Muscle of leg (tissue), 11 donors: Measurements from ENCODE around the gene ATP10A. TPM values are rescaled to one million over a fixed set of nuclear protein-coding genes. Genes with fewer than 3 reads are reported as not detected.

ENCODE experiments used
- DNase-seq: peaks from one replicate; pipeline ENCODE4 v3.0.0; 2013
- H3K27ac ChIP-seq: one replicate; pipeline ENCODE4 v1.5.1; 2013; ENCODE audit warnings: mild to moderate bottlenecking, low read length, control low read depth
- H3K27me3 ChIP-seq: one replicate; pipeline ENCODE4 v1.6.1; 2013; ENCODE audit warnings: low read length; ENCODE audit not compliant: control insufficient read depth, insufficient read depth
- H3K36me3 ChIP-seq: one replicate; pipeline ENCODE4 v1.6.1; 2013; ENCODE audit warnings: low read length; ENCODE audit not compliant: control insufficient read depth, insufficient read depth
- H3K4me1 ChIP-seq: one replicate; pipeline ENCODE4 v1.6.1; 2013; ENCODE audit warnings: low read length; ENCODE audit not compliant: control insufficient read depth, insufficient read depth
- H3K4me3 ChIP-seq: one replicate; pipeline ENCODE4 v1.5.1; 2013; ENCODE audit warnings: low read length, control low read depth
- H3K9me3 ChIP-seq: replicated peaks from 2 replicates; pipeline ENCODE4 v1.6.1; 2013; ENCODE audit warnings: low read depth, low read length; ENCODE audit not compliant: control insufficient read depth
- WGBS: methylation state at CpG from one replicate; pipeline ENCODE4 v1.1.5; 2013; ENCODE audit warnings: missing lambda C conversion rate; ENCODE audit not compliant: insufficient coverage; 5-methylcytosine and 5-hydroxymethylcytosine counted together
- polyA plus RNA-seq, 8 donors: library from polyadenylated mRNA; unstranded; fragments of 120-200 nt; gene quantifications; one replicate each; pipeline versions ENCODE4 v1.2.1 to v1.2.3, GENCODE V29; 2013; ENCODE audit warnings: inconsistent platforms in 1 of 8, low replicate concordance in 1 of 8; ENCODE audit not compliant: insufficient read length in 8 of 8, insufficient read depth in 1 of 8
- total RNA-seq: library from RNA; stranded (reverse); fragments of 120-200 nt; gene quantifications from one replicate; pipeline ENCODE4 v1.2.4, GENCODE V29; 2013

The ATP10A gene
- total and polyA plus RNA-seq, 9 donors = 1.9 to 4.9 (median 2.7) TPM

DNA sequence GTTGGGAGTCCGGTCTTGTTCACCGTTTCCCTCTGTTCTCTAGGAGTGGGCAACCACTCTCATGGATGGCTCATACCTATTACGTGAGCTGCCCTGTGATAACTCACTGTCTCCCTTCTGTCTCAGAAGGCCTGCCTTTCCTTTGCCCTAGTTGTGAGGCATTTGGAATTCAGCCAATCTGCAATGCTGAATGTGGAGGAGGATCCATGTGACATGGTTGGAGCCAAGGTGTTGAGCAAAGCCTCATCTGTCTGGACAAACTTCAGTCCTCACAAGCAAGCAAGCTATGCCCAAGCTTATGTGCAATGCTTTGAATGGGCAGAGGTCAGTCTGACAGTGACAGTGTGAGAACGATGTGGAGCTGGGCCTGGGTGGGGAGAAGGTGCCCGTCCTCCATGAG, 37.8 kb upstream of the ATP10A start:
- Histone ChIP-seq H3K27ac (peak overlapping the region; percentile 7), H3K4me3 (no peak overlapping the region), H3K27me3 (no peaks in the 10 kb centered on the region), H3K4me1 (peaks cover 36% of the 10 kb centered on the region), H3K36me3 (no peaks in the 10 kb centered on the region), H3K9me3 (no peaks in the 10 kb centered on the region)
- DNase-seq = no peak
- WGBS = 81% methylated on average over 4 of the region's 5 CpGs

- 0% methylated on average over 1 of the region's 2 CpGs for WGBS
- Histone ChIP-seq H3K27ac (peak overlapping the region; percentile 7), H3K36me3 (no peaks in the 10 kb centered on the region), H3K4me1 (peaks cover 36% of the 10 kb centered on the region), H3K9me3 (no peaks in the 10 kb centered on the region), H3K4me3 (no peak overlapping the region), H3K27me3 (no peaks in the 10 kb centered on the region)
- peak; percentile 83 for DNase-seq
Observed at GRCh38 chr15:25900431-25900830, 37.3 kb upstream of the ATP10A start.

DNA sequence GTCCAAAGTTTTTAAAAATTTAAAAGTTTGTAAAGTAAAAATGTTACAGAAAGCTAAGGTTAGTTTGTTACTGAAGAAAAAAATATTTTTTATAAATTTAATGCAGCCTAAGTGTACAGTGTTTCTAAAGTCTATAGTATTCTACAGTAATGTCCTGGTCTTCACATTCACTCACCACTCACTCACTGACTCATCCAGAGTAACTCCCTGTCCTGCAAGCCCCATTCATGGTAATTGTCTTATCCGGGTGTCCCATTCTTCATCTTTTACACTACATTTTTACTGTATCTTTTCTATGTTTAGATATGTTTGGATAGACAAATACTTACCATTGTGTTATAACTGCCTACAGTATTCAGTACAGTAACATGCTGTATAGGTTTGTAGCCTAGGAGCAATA, 36.7 kb upstream of the ATP10A start:
- no peaks in the 10 kb centered on the region for H3K36me3 ChIP-seq
- DNase-seq = no peak
- no peak overlapping the region for H3K27ac ChIP-seq
- no peaks in the 10 kb centered on the region for H3K9me3 ChIP-seq
- peaks cover 36% of the 10 kb centered on the region for H3K4me1 ChIP-seq
- no CpG with 5 or more reads among the region's 1 CpG for WGBS
- H3K4me3 ChIP-seq = no peak overlapping the region
- no peaks in the 10 kb centered on the region for H3K27me3 ChIP-seq

DNA sequence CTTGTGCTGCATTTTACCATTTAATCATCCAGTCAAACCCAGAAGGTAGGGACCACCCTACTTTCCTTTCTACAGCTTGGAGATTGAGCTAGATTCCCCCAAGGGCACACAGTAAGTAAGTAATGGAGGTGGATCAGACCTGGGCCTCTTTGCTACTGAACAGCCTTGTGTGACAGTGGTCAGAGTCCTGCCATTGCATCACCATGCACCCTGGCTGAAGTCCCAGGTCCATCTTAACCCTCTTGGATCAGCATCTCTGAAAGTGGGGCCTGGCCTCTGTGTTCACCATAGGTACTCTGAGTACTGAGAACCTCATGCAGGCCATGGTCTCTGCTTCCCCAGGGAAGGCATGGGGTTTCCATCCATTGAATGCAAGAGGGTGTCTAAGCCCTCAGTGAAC, 34.5 kb upstream of the ATP10A start:
- no peak overlapping the region for H3K27ac ChIP-seq
- no peak overlapping the region for H3K4me3 ChIP-seq
- H3K9me3 ChIP-seq = no peaks in the 10 kb centered on the region
- no peaks in the 10 kb centered on the region for H3K36me3 ChIP-seq
- H3K27me3 ChIP-seq = no peaks in the 10 kb centered on the region
- H3K4me1 ChIP-seq = peaks cover 24% of the 10 kb centered on the region
- DNase-seq = no peak

GRCh38 chr15:25894371-25894902, 31.3 kb upstream of the ATP10A start:
- H3K27ac ChIP-seq = no peak overlapping the region
- H3K9me3 ChIP-seq = no peaks in the 10 kb centered on the region
- H3K36me3 ChIP-seq = no peaks in the 10 kb centered on the region
- H3K4me3 ChIP-seq = no peak overlapping the region
- no peak for DNase-seq
- H3K4me1 ChIP-seq = no peaks in the 10 kb centered on the region
- no CpG with 5 or more reads among the region's 3 CpGs for WGBS
- H3K27me3 ChIP-seq = no peaks in the 10 kb centered on the region

DNA sequence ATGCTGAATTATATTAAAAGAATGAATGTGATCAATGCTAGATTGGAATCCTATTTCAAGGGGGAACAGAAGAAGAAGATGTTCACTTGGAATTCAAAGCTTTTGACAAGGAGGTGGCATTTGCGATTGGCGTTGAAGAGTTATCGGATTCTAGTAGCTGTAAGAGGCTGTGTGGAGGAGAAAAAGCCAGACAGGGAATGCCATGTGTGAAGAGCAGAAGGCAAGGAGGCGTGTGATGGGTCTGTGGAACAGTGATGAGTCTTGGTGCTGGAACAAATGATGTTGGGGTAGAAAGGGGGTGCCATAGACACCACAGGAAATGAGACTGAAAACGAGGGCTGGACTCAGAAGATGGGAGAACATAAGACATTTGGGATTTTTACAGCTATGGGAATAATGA, 30.5 kb upstream of the ATP10A start:
- Histone ChIP-seq H3K9me3 (no peaks in the 10 kb centered on the region), H3K27me3 (no peaks in the 10 kb centered on the region), H3K4me3 (no peak overlapping the region), H3K36me3 (no peaks in the 10 kb centered on the region), H3K4me1 (no peaks in the 10 kb centered on the region), H3K27ac (no peak overlapping the region)
- DNase-seq = no peak
- 76% methylated on average over 5 of the region's 5 CpGs for WGBS

DNA sequence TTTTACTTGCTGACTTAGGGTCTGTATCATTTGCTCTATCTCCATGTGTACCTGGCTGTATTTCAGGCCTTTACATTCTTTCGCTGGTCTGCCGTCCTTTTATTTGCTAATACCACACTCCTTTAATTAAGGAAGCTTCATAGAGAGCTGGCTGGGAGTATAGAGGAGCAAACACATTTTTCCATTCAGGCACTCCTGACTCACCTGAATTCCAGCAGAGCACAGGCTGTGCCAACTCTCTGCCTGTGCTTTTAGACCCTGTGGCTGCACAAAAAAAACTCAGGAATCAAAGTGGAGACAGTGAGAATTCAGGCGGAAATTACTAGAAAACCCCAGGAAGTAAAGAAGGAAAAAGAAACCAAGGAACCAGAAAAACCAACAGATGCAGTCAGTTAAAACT, 29.0 kb upstream of the ATP10A start:
- Histone ChIP-seq H3K4me1 (no peaks in the 10 kb centered on the region), H3K36me3 (no peaks in the 10 kb centered on the region), H3K9me3 (no peaks in the 10 kb centered on the region), H3K27ac (peak overlapping the region; percentile 47), H3K4me3 (no peak overlapping the region), H3K27me3 (no peaks in the 10 kb centered on the region)
- WGBS = 76% methylated on average over 2 of the region's 3 CpGs
- DNase-seq = peak; percentile 67

DNA sequence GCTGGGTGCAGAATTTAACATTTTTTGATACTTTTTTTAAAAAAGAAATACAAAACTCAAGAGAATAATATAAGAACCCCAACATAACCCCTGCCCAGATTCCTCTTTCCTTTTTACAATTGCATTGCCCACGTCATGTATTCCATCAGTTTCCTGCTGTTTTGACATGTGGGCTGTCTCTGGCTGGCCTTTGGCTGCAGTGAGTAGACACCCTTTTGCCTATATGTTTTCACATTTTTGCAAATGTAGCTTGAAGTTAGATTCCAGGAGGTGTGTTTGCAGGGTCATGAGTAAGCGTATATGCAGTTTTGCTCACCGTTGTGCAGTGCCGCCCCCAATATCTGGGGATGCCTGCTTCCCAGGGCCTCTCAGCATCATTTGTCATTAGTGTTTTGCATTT, 28.0 kb upstream of the ATP10A start:
- H3K27ac ChIP-seq = peak overlapping the region; percentile 69
- 61% methylated on average over 4 of the region's 4 CpGs for WGBS

GRCh38 chr15:25890529-25890928, 27.4 kb upstream of the ATP10A start:
- Histone ChIP-seq H3K27me3 (no peaks in the 10 kb centered on the region), H3K27ac (peak overlapping the region; percentile 55), H3K36me3 (no peaks in the 10 kb centered on the region), H3K9me3 (no peaks in the 10 kb centered on the region), H3K4me3 (no peak overlapping the region), H3K4me1 (no peaks in the 10 kb centered on the region)
- DNase-seq = peak; percentile 75
- 71% methylated on average over 4 of the region's 5 CpGs for WGBS

More for the DNA sequence above, 28.0 kb upstream of the ATP10A start:
- DNase-seq = peak; percentile 29
- Histone ChIP-seq H3K36me3 (no peaks in the 10 kb centered on the region), H3K9me3 (no peaks in the 10 kb centered on the region), H3K4me3 (no peak overlapping the region), H3K4me1 (no peaks in the 10 kb centered on the region), H3K27me3 (no peaks in the 10 kb centered on the region)

DNA sequence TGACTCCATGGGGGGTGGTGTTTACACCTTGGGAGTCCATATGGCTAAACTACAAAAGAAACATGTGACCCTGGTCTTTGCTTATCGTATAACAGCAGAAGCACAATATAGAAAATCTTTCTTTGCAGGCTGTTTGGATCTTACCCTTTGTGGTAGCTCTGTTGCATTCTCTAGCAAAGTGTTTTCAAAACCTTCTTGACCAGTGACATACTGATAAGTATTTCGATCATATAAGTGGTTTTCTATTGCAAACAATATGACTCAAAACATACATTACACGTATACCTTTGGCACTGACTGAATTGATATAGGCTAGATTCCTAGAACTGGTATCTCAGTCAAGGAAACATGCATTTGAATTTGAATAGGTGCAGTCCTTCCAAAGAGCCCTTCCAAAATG, 24.7 kb upstream of the ATP10A start:
- Histone ChIP-seq H3K4me1 (no peaks in the 10 kb centered on the region), H3K36me3 (no peaks in the 10 kb centered on the region), H3K27me3 (no peaks in the 10 kb centered on the region), H3K27ac (no peak overlapping the region), H3K9me3 (no peaks in the 10 kb centered on the region), H3K4me3 (no peak overlapping the region)
- no CpG with 5 or more reads among the region's 3 CpGs for WGBS
- DNase-seq = no peak

DNA sequence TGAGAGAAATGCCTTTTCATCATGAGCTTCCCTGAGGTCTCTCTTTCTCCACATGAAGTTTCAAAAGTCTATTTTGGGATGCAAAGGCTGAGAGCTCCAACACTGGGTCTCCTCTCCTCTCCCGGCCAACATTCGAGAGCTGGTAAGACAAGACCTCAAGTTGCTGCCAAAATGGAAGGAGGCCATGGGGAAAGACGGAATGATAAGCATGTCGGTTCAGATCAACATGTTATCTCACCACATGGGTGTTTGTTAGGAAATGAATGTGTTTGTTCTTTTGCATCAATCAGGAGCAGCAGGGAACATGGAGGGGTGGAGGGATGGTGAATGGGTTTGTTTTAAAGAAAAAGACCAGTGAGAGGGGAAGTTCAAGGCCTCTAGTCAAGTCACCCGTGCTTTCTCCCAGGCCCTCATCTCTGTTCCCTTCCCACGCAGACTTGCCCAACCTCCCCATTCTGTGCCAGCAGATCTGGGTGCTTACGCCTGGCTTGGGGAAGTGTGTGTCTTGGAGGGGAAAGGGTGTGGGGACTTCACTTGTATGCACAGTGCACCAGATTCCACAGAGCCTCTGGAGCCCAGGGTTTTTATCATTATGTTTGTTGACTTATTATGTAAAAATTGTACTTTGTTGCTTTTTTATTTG, 23.5 kb upstream of the ATP10A start:
- Histone ChIP-seq H3K4me3 (no peak overlapping the region), H3K27ac (no peak overlapping the region), H3K27me3 (no peaks in the 10 kb centered on the region), H3K9me3 (no peaks in the 10 kb centered on the region), H3K36me3 (no peaks in the 10 kb centered on the region), H3K4me1 (no peaks in the 10 kb centered on the region)
- DNase-seq = no peak
- WGBS = 100% methylated on average over 2 of the region's 7 CpGs
